SK-N-MC (cell line): ENCODE data around the gene GCK.

Source experiments
- EZH2 ChIP-seq: fragments of 200-600 bp; sonication (generic); IDR thresholded peaks from one replicate; pipeline ENCODE4 v1.6.1; 2017; ENCODE audit warnings: antibody characterized with exemption
- POLR2AphosphoS5 ChIP-seq: IDR thresholded peaks from 2 replicates; pipeline ENCODE4 v1.6.1; 2012; ENCODE audit warnings: mild to moderate bottlenecking, low read depth, low read length, borderline replicate concordance

- TF ChIP-seq EZH2 (no peak), POLR2AphosphoS5 (no peak)
These were observed 41.8 kb upstream of the GCK start for GRCh38 chr7:44231088-44231487.
